Smooth muscle cell (in vitro differentiated cells): Measurements from ENCODE around the gene ASPHD2. TPM values are rescaled to one million over a fixed set of nuclear protein-coding genes. Genes with fewer than 3 reads are reported as not detected.
A peak's percentile ranks its signal among the peaks of the same experiment; 100 is the strongest.

Source experiments
- DNase-seq: peaks from one replicate; lab custom pipeline; 2025; ENCODE audit not compliant: unreplicated experiment; lab: John Stamatoyannopoulos, UW
- H2AFZ ChIP-seq: fragments of 200-600 bp; sonication (generic); 2 replicates; pipeline ENCODE4 v1.6.0; 2016; ENCODE audit warnings: antibody characterized with exemption, low read depth, mild to moderate bottlenecking
- H3F3A ChIP-seq: fragments of 200-600 bp; sonication (generic); 2 replicates; pipeline ENCODE4 v1.6.0; 2017; ENCODE audit warnings: antibody characterized with exemption, low read depth
- H3K27ac ChIP-seq: fragments of 200-600 bp; sonication (generic); 2 replicates; pipeline ENCODE4 v1.5.1; 2016; ENCODE audit warnings: low read depth, mild to moderate bottlenecking
- H3K27me3 ChIP-seq: fragments of 200-600 bp; sonication (generic); 2 replicates; pipeline ENCODE4 v1.6.1; 2016; ENCODE audit warnings: low read depth, mild to moderate bottlenecking
- H3K36me3 ChIP-seq: fragments of 200-600 bp; sonication (generic); 2 replicates; pipeline ENCODE4 v1.5.1; 2016; ENCODE audit warnings: low read depth
- H3K4me1 ChIP-seq: fragments of 200-600 bp; sonication (generic); 2 replicates; pipeline ENCODE4 v1.5.1; 2016; ENCODE audit warnings: low read depth
- H3K4me2 ChIP-seq: fragments of 200-600 bp; sonication (generic); 2 replicates; pipeline ENCODE4 v1.6.0; 2016; ENCODE audit warnings: mild to moderate bottlenecking
- H3K4me3 ChIP-seq: fragments of 200-600 bp; sonication (generic); 2 replicates; pipeline ENCODE4 v1.5.1; 2016; ENCODE audit warnings: mild to moderate bottlenecking
- H3K79me2 ChIP-seq: fragments of 200-600 bp; sonication (generic); 2 replicates; pipeline ENCODE4 v1.6.0; 2016; ENCODE audit warnings: low read depth, mild to moderate bottlenecking
- H3K9ac ChIP-seq: fragments of 200-600 bp; sonication (generic); 2 replicates; pipeline ENCODE4 v1.6.0; 2016; ENCODE audit warnings: low read depth
- H3K9me3 ChIP-seq: fragments of 200-600 bp; sonication (generic); replicated peaks from 2 replicates; pipeline ENCODE4 v1.5.1; 2016; ENCODE audit warnings: low read depth
- H4K20me1 ChIP-seq: fragments of 200-600 bp; sonication (generic); 2 replicates; pipeline ENCODE4 v1.6.0; 2016; ENCODE audit warnings: low read depth
- WGBS: methylation state at CpG from one replicate; pipeline ENCODE4 v1.1.7; 2016; ENCODE audit warnings: low lambda C conversion rate; 5-methylcytosine and 5-hydroxymethylcytosine counted together
- polyA plus RNA-seq: library from polyadenylated mRNA; unstranded; fragments of >200 nt; fragmentation: Nextera tagmentation; extraction: Ambion mirVana; gene quantifications from 2 replicates; pipeline ENCODE4 v1.2.1, GENCODE V29; 2016
- total RNA-seq: library from RNA; depleted of rRNA; stranded (reverse); fragments of >200 nt; gene quantifications from 2 replicates; pipeline ENCODE4 v1.2.3, GENCODE V29; 2014
- TF ChIP-seq, protein P1 (sequence below): fragments of 200-600 bp; sonication (generic); IDR thresholded peaks from 2 replicates; pipeline ENCODE4 v1.5.1; 2017; ENCODE audit warnings: borderline replicate concordance, mild to moderate bottlenecking, antibody characterized with exemption; ENCODE audit not compliant: insufficient read depth, poor library complexity, severe bottlenecking

ASPHD2 gene
- total and polyA plus RNA-seq, 2 experiments from 2014 or later: 3.7 to 4.5 TPM

GRCh38 chr22:26481112-26481693 lies 52.1 kb downstream of the ASPHD2 start:
- Histone ChIP-seq H3K9ac (no peak overlapping the region), H4K20me1 (no peaks in the 10 kb centered on the region), H3K27ac (peak overlapping the region; percentile 98), H2AFZ (no peak overlapping the region), H3K4me1 (peaks cover 31% of the 10 kb centered on the region), H3F3A (peaks cover 26% of the 10 kb centered on the region), H3K79me2 (peaks cover 21% of the 10 kb centered on the region), H3K27me3 (no peaks in the 10 kb centered on the region), H3K4me2 (peak overlapping the region; percentile 96), H3K4me3 (no peak overlapping the region), H3K36me3 (no peaks in the 10 kb centered on the region), H3K9me3 (no peaks in the 10 kb centered on the region)
- TF ChIP-seq, protein P1, sequence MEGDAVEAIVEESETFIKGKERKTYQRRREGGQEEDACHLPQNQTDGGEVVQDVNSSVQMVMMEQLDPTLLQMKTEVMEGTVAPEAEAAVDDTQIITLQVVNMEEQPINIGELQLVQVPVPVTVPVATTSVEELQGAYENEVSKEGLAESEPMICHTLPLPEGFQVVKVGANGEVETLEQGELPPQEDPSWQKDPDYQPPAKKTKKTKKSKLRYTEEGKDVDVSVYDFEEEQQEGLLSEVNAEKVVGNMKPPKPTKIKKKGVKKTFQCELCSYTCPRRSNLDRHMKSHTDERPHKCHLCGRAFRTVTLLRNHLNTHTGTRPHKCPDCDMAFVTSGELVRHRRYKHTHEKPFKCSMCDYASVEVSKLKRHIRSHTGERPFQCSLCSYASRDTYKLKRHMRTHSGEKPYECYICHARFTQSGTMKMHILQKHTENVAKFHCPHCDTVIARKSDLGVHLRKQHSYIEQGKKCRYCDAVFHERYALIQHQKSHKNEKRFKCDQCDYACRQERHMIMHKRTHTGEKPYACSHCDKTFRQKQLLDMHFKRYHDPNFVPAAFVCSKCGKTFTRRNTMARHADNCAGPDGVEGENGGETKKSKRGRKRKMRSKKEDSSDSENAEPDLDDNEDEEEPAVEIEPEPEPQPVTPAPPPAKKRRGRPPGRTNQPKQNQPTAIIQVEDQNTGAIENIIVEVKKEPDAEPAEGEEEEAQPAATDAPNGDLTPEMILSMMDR: no peak
- DNase-seq: no peak
- WGBS: 59% methylated on average over 6 of the region's 6 CpGs

- H3K36me3 ChIP-seq: no peaks in the 10 kb centered on the region
- H3K27ac ChIP-seq: peak overlapping the region; percentile 98
- H2AFZ ChIP-seq: no peak overlapping the region
- peaks cover 21% of the 10 kb centered on the region for H3K79me2 ChIP-seq
- H4K20me1 ChIP-seq: no peaks in the 10 kb centered on the region
- H3K27me3 ChIP-seq: no peaks in the 10 kb centered on the region
- TF ChIP-seq, protein P1: no peak
- H3K9me3 ChIP-seq: no peaks in the 10 kb centered on the region
- H3K4me1 ChIP-seq: peaks cover 31% of the 10 kb centered on the region
- H3K4me2 ChIP-seq: peak overlapping the region; percentile 96
- H3K4me3 ChIP-seq: no peak overlapping the region
- H3F3A ChIP-seq: peaks cover 21% of the 10 kb centered on the region
- peak overlapping the region; percentile 19 for H3K9ac ChIP-seq
- no peak for DNase-seq
- WGBS: 84% methylated on average over 4 of the region's 4 CpGs
Measured at GRCh38 chr22:26481694-26482093, 52.6 kb downstream of the ASPHD2 start.

DNA sequence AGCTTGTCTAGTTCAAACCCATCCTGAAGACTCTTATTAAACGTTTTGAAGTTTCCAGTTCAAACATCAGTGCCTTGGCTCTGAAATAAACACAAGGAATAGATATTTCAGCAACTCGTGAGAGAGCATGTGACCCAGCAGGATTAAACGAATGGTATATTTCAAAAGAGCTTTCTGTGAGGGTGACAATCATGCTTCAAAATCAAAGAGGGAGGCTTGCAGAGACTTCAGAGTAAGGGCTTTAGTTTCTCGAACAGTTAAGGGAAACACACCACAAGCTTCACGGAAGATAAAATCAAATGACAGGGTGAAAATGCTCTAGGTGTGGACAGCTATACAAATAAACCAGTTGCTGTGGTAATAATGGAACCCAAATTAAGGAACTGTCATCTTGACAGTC lies 53.1 kb downstream of the ASPHD2 start:
- peak overlapping the region; percentile 98 for H3K27ac ChIP-seq
- H4K20me1 ChIP-seq: no peaks in the 10 kb centered on the region
- peaks cover 23% of the 10 kb centered on the region for H3K79me2 ChIP-seq
- H3K4me2 ChIP-seq: peak overlapping the region; percentile 96
- peak overlapping the region; percentile 19 for H3K9ac ChIP-seq
- no peak overlapping the region for H2AFZ ChIP-seq
- H3K4me1 ChIP-seq: peaks cover 31% of the 10 kb centered on the region
- peaks cover 20% of the 10 kb centered on the region for H3F3A ChIP-seq
- WGBS: 63% methylated on average over 5 of the region's 5 CpGs
- H3K9me3 ChIP-seq: no peaks in the 10 kb centered on the region
- H3K36me3 ChIP-seq: no peaks in the 10 kb centered on the region
- TF ChIP-seq, protein P1: no peak
- DNase-seq: no peak
- H3K4me3 ChIP-seq: no peak overlapping the region
- no peaks in the 10 kb centered on the region for H3K27me3 ChIP-seq

GRCh38 chr22:26483043-26483438 lies 54.0 kb downstream of the ASPHD2 start:
- Histone ChIP-seq H3F3A (peaks cover 12% of the 10 kb centered on the region), H3K4me1 (peaks cover 25% of the 10 kb centered on the region), H3K27me3 (no peaks in the 10 kb centered on the region), H3K27ac (peak overlapping the region; percentile 98), H3K4me2 (peak overlapping the region; percentile 96), H4K20me1 (no peaks in the 10 kb centered on the region), H3K79me2 (peaks cover 25% of the 10 kb centered on the region), H3K36me3 (peaks cover under 1% of the 10 kb centered on the region), H3K9me3 (no peaks in the 10 kb centered on the region), H3K4me3 (peak overlapping the region; percentile 84), H2AFZ (peak overlapping the region; percentile 85), H3K9ac (peak overlapping the region; percentile 99)
- 15% methylated on average over 7 of the region's 7 CpGs for WGBS
- TF ChIP-seq, protein P1: no peak
- DNase-seq: no peak
